T-cell (primary cell): Measurements from ENCODE around the gene CILP2. TPM values are rescaled to one million over a fixed set of nuclear protein-coding genes. Genes with fewer than 3 reads are reported as not detected.

ENCODE experiments used
- ATAC-seq, 4 experiments: fragments of 200-7000 bp in 3 of 4; fragments of 150-1000 bp in 1 of 4; cut with Tn5 transposase; replicated peaks in 1 of 4; 1 replicate in 3 of 4; 2 replicates in 1 of 4; pipeline ENCODE4 v1.10.0; 2021; ENCODE audit warnings: moderate library complexity in 3 of 4, mild to moderate bottlenecking in 2 of 4, moderate number of reproducible peaks in 1 of 4
- CTCF ChIA-PET, 2 donors: fragments of 300-600 bp; sonication (Branson Sonifier 250); formaldehyde crosslinking; loops; one replicate each; lab custom pipeline; 2022; ENCODE audit warnings: antibody characterized with exemption in 2 of 2; lab: Charles Lee
- POLR2A ChIA-PET, 2 donors: fragments of 300-600 bp; sonication (Branson Sonifier 250); formaldehyde crosslinking; loops; one replicate each; lab custom pipeline; 2022; ENCODE audit warnings: antibody characterized with exemption in 2 of 2; lab: Charles Lee
- DNase-seq, 35 experiments: peaks; one replicate each; pipeline versions ENCODE4 v3.0.0 to v3.0.0-alpha.2; 2013 to 2023
- H3K27ac ChIP-seq: one replicate; pipeline ENCODE4 v1.5.1; 2013; ENCODE audit warnings: low read length
- H3K27me3 ChIP-seq, 2 experiments: replicated peaks in 1 of 2; 1 replicate in 1 of 2; 2 replicates in 1 of 2; pipeline versions ENCODE4 v1.6.1 to v1.7.0; 2013; ENCODE audit warnings: low read length in 1 of 2, mixed read lengths in 1 of 2; ENCODE audit not compliant: control insufficient read depth in 2 of 2, insufficient read depth in 2 of 2; ENCODE audit errors: extremely low read depth in 1 of 2
- H3K36me3 ChIP-seq, 2 donors: 1 replicate in 1 of 2; 2 replicates in 1 of 2; pipeline versions ENCODE4 v1.6.1 to v1.7.0; 2013; ENCODE audit warnings: low read length in 1 of 2; ENCODE audit not compliant: control insufficient read depth in 2 of 2, insufficient read depth in 1 of 2; ENCODE audit errors: extremely low read depth in 1 of 2
- H3K4me1 ChIP-seq, 2 experiments: 1 replicate in 1 of 2; 2 replicates in 1 of 2; pipeline versions ENCODE4 v1.6.1 to v1.7.0; 2013; ENCODE audit warnings: low read length in 2 of 2, mixed read lengths in 1 of 2; ENCODE audit not compliant: insufficient read depth in 2 of 2, control insufficient read depth in 1 of 2; ENCODE audit errors: extremely low read depth in 1 of 2
- H3K4me3 ChIP-seq, 2 donors: 1 replicate in 1 of 2; 2 replicates in 1 of 2; pipeline versions ENCODE4 v1.5.1 to v1.7.0; 2013; ENCODE audit warnings: mild to moderate bottlenecking in 2 of 2, low read length in 1 of 2, moderate library complexity in 1 of 2; ENCODE audit not compliant: control insufficient read depth in 1 of 2; ENCODE audit errors: extremely low read depth in 1 of 2
- H3K9me3 ChIP-seq: 2 replicates; pipeline ENCODE4 v1.7.0; 2013
- H3K27ac Mint-ChIP-seq, 2 donors: one replicate each; pipeline ENCODE4 v1.8.0; 2020 to 2021; ENCODE audit warnings: mild to moderate bottlenecking in 2 of 2, mixed read lengths in 2 of 2
- H3K27me3 Mint-ChIP-seq, 2 donors: one replicate each; pipeline ENCODE4 v1.8.0; 2021 to 2022; ENCODE audit warnings: mixed read lengths in 2 of 2
- H3K36me3 Mint-ChIP-seq: one replicate; pipeline ENCODE4 v1.8.0; 2021; ENCODE audit warnings: mixed read lengths
- H3K4me1 Mint-ChIP-seq, 3 donors: one replicate each; pipeline ENCODE4 v1.8.0; 2020 to 2022; ENCODE audit warnings: mixed read lengths in 3 of 3, mild to moderate bottlenecking in 1 of 3
- H3K4me3 Mint-ChIP-seq, 3 donors: one replicate each; pipeline ENCODE4 v1.8.0; 2020 to 2022; ENCODE audit warnings: mild to moderate bottlenecking in 3 of 3, mixed read lengths in 3 of 3, moderate library complexity in 3 of 3
- H3K9me3 Mint-ChIP-seq, 3 donors: one replicate each; pipeline ENCODE4 v1.8.0; 2020 to 2022; ENCODE audit warnings: mixed read lengths in 3 of 3
- WGBS: methylation state at CpG from one replicate; pipeline ENCODE4 v1.1.5; 2013; ENCODE audit warnings: missing lambda C conversion rate; ENCODE audit not compliant: insufficient coverage; 5-methylcytosine and 5-hydroxymethylcytosine counted together
- total RNA-seq, 35 experiments: library from RNA in 6 of 35; stranded (reverse) in 6 of 35; fragments of 120-200 nt in 1 of 35; gene quantifications; one replicate each; pipeline versions ENCODE4 v1.2.1 to v1.2.4 and lab custom pipeline; 2013 to 2026

The CILP2 gene
- total RNA-seq, 5 donors from 2014 or later (not counting 1 experiment from before 2014, with no cell fraction given) = 0.23 to 1.3 (median 0.41) TPM

DNA sequence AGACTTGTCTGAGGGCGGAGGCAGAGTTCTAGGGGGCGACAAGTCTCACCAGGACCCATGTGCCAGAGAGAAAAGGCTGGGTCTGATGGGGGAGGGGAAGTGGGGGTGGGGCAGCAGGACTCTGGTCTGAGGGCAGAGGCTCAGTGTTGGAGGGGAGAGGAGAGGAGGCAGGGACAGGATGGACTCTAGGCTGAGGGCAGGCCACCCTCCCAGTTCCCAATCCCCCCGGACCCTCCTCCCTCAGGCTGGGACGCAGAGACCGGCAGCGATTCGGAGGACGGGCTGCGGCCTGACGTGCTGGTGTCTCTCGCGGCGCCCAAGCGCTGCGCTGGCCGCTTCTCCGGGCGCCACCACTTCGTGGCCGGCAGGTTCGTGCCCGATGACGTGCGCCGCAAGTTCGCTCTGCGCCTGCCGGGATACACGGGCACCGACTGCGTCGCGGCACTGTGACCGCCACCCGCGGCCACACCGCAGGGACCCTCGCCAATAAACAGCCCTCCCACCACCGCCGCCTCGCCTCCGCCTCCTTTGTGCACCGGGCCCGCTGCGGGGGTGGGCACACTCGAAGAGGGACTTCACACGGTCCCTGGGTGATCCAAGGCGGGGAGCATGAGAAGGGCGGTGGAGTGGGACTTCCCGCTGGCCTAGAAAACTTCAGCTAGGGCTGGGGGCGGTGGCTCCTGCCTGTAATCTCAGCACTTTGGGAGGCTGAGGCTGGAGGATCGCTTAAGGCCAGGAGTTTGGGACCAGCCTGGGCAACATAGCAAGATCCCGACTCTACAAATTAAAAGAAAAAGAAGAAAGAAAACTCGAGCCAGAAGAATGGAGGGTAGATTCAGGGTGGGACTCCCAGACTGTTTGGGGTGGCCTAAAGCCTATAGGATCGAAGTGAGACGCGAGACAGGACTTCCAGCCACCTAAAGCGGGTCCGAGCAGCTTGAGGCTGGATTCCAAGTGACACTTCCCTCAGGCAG is 703 bp upstream of the CILP2 start:
- ATAC-seq (peak in 1 of 4 experiments; percentile 25), DNase-seq (peak in 3 of 35 experiments; percentile 29 to 62 (median 42))

DNA sequence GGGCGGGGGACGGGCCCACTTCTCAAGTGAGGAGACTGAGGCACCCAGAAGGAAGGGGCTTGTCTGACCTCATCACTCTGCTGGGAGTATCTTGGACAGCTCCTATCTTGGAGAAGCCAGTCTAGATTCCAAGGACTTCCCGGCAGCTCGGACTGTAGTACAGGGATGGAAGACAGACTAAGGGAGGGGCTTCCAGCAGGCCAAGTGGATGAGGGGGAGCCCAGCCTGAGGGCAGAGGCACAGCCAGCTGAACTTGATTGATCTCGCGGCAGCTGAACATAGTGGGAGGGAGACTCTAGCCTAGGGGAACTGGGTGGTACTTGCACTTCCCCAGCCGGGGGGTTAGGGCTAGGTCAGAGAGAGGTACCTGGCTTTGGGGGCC is 711 bp downstream of the CILP2 start:
- CTCF ChIA-PET = no interaction called here
- DNase-seq = no peak
- H3K36me3 Mint-ChIP-seq = no peaks in the 10 kb centered on the region
- ATAC-seq = no peak
- H3K27ac Mint-ChIP-seq = peak overlapping the region; percentile 44 to 68
- 49% methylated on average over 5 of the region's 7 CpGs for WGBS
- no peaks in the 10 kb centered on the region for H3K9me3 Mint-ChIP-seq
- peak overlapping the region; percentile 39 to 84 (median 56) for H3K4me3 Mint-ChIP-seq
- Histone ChIP-seq H3K9me3 (no peaks in the 10 kb centered on the region), H3K27me3 (peaks cover 0 to 48% of the 10 kb centered on the region in 2 experiments), H3K4me3 (peak overlapping the region; percentile 0 to 10), H3K36me3 (no peaks in the 10 kb centered on the region), H3K27ac (no peak overlapping the region), H3K4me1 (peaks cover 4 to 56% of the 10 kb centered on the region in 2 experiments)
- peaks cover 24 to 50% (median 34%) of the 10 kb centered on the region in 3 donors for H3K4me1 Mint-ChIP-seq
- peaks cover 0 to 14% of the 10 kb centered on the region in 2 donors for H3K27me3 Mint-ChIP-seq
- POLR2A ChIA-PET = no interaction called here

More for the DNA sequence above, 703 bp upstream of the CILP2 start:
- Histone ChIP-seq H3K4me3 (no peak overlapping the region), H3K27me3 (peaks cover 0 to 35% of the 10 kb centered on the region in 2 experiments), H3K36me3 (no peaks in the 10 kb centered on the region), H3K27ac (no peak overlapping the region), H3K4me1 (peaks cover 4 to 57% of the 10 kb centered on the region in 2 experiments), H3K9me3 (no peaks in the 10 kb centered on the region)
- peaks cover 0 to 12% of the 10 kb centered on the region in 2 donors for H3K27me3 Mint-ChIP-seq
- peak overlapping the region; percentile 66 to 80 for H3K27ac Mint-ChIP-seq
- peaks cover 27 to 56% (median 34%) of the 10 kb centered on the region in 3 donors for H3K4me1 Mint-ChIP-seq
- 42% methylated on average over 53 of the region's 59 CpGs for WGBS
- H3K9me3 Mint-ChIP-seq = no peaks in the 10 kb centered on the region
- H3K4me3 Mint-ChIP-seq = peak overlapping the region; percentile 57 to 84 (median 70)
- ChIA-PET POLR2A (no interaction called here), CTCF (no interaction called here)
- no peaks in the 10 kb centered on the region for H3K36me3 Mint-ChIP-seq

DNA sequence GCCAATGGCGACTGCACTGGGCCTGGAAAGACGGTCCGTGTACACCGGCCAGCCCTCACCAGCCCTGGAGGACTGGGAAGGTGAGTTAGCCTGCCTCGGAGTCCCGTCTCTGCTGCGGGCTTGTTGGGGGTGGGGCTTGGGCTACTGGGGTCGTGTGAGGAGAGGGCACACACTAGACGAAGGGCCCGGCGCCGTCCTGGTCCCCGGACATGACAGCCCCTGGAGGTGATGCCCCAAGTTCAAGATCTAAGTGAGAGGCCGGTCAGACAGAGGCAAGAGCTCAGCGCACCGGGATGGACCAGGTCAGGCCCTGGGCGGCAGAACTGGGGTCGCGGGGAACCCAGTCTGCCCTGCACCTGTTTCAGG is 1.6 kb downstream of the CILP2 start:
- WGBS = 63% methylated on average over 16 of the region's 19 CpGs
- H3K4me3 ChIP-seq = no peak overlapping the region
- CTCF ChIA-PET = no interaction called here
- no peak overlapping the region for H3K27ac Mint-ChIP-seq
- H3K4me1 ChIP-seq = peaks cover 4 to 56% of the 10 kb centered on the region in 2 experiments
- H3K27ac ChIP-seq = no peak overlapping the region
- H3K36me3 Mint-ChIP-seq = no peaks in the 10 kb centered on the region
- DNase-seq (no peak), ATAC-seq (no peak)
- H3K9me3 ChIP-seq = no peaks in the 10 kb centered on the region
- peaks cover 0 to 14% of the 10 kb centered on the region in 2 donors for H3K27me3 Mint-ChIP-seq
- peaks cover 0 to 50% of the 10 kb centered on the region in 2 experiments for H3K27me3 ChIP-seq
- H3K4me1 Mint-ChIP-seq = peaks cover 24 to 43% (median 31%) of the 10 kb centered on the region in 3 donors
- peak overlapping the region in 2 of 3 donors; percentile 24 to 84 for H3K4me3 Mint-ChIP-seq
- H3K9me3 Mint-ChIP-seq = no peaks in the 10 kb centered on the region
- no peaks in the 10 kb centered on the region for H3K36me3 ChIP-seq
- POLR2A ChIA-PET = no interaction called here

DNA sequence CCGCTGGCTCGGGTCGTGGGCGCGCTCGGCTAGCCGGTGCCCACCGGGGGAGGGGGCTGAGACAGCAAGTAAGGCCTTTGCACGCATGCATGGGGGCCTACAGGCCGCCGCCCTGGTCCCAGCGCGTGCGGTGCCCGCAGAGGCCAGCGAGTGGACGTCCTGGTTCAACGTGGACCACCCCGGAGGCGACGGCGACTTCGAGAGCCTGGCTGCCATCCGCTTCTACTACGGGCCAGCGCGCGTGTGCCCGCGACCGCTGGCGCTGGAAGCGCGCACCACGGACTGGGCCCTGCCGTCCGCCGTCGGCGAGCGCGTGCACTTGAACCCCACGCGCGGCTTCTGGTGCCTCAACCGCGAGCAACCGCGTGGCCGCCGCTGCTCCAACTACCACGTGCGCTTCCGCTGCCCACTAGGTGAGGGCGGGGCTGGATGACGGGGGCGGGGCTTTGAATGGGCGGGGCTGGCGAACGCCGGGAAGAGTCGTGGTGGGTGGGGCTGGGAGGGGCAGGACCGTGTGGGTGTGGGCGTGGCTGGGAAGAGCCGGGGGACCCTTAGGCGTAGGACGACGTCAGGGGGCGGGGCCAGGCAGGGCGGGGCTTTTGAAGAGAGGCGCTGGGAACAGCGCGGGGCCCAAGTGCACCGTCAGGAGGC is 2.1 kb downstream of the CILP2 start:
- H3K27ac ChIP-seq = no peak overlapping the region
- no peaks in the 10 kb centered on the region for H3K9me3 ChIP-seq
- POLR2A ChIA-PET = no interaction called here
- H3K4me1 ChIP-seq = peaks cover 4 to 56% of the 10 kb centered on the region in 2 experiments
- Mint-ChIP-seq H3K36me3 (no peaks in the 10 kb centered on the region), H3K9me3 (no peaks in the 10 kb centered on the region), H3K27me3 (peaks cover 0 to 14% of the 10 kb centered on the region in 2 donors), H3K4me1 (peaks cover 24 to 43% (median 31%) of the 10 kb centered on the region in 3 donors), H3K4me3 (peak overlapping the region; percentile 62 to 84 (median 71)), H3K27ac (no peak overlapping the region)
- H3K27me3 ChIP-seq = peaks cover 0 to 50% of the 10 kb centered on the region in 2 experiments
- peak overlapping the region; percentile 42 to 53 for H3K4me3 ChIP-seq
- no peaks in the 10 kb centered on the region for H3K36me3 ChIP-seq
- ATAC-seq = peak; percentile 18 to 43 (median 34)
- peak in 33 of 35 experiments; percentile 25 to 76 (median 47) for DNase-seq
- CTCF ChIA-PET = interaction anchor here in 1 of 2 donors (0.7 kb wide), 1 partner anchor 14 kb away, joined by 5 read pairs; no protein-coding TSS in a partner anchor
- WGBS = 28% methylated on average over 69 of the region's 74 CpGs

DNA sequence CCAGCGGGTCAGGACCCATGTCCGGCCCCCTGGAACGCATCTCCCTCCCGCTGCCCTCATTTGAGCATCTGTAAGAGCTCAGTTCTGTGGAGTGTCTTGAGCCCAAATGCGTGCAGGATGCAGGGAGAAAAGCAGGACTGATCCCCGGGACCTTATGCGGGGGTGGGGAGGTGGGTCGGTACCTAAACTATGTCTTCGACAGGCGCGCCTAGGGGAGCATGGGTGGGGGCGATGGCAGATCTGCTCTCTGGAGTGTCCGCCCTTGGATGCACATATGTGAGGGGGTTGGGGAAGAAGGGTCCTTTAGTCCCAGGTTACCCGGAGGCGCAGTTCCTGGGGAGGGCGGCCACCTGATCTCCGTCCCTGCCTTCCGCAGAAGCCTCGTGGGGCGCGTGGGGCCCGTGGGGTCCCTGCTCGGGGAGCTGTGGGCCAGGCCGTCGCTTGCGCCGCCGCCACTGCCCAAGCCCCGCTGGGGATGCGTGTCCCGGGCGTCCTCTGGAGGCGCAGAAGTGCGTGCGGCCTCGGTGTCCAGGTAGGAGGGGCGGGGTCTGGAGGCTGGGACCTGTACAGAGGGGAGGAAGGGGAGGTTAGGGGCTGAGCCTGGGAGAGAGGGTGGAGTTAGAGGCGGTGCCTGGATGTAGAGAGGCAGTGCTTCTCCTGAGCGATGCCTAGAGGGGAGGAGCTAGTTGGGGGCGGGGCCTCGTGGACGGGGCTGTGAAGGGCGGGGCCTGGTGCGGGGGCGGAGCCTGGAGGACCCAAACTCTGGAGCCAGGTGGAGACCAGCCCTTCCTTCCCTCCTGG is 2.9 kb downstream of the CILP2 start:
- Histone ChIP-seq H3K27ac (no peak overlapping the region), H3K9me3 (no peaks in the 10 kb centered on the region), H3K27me3 (peaks cover 0 to 53% of the 10 kb centered on the region in 2 experiments), H3K4me3 (peak overlapping the region; percentile 42 to 53), H3K36me3 (no peaks in the 10 kb centered on the region), H3K4me1 (peaks cover 4 to 56% of the 10 kb centered on the region in 2 experiments)
- ChIA-PET CTCF (interaction anchor here in 1 of 2 donors (0.6 to 0.7 kb wide), 2 partner anchors 9 to 13 kb away, joined by 5 to 6 read pairs; no protein-coding TSS in a partner anchor), POLR2A (no interaction called here)
- Mint-ChIP-seq H3K4me1 (peaks cover 24 to 43% (median 31%) of the 10 kb centered on the region in 3 donors), H3K27me3 (peaks cover 0 to 14% of the 10 kb centered on the region in 2 donors), H3K36me3 (no peaks in the 10 kb centered on the region), H3K4me3 (peak overlapping the region; percentile 62 to 78 (median 71)), H3K27ac (no peak overlapping the region), H3K9me3 (no peaks in the 10 kb centered on the region)
- 9% methylated on average over 39 of the region's 45 CpGs for WGBS
- peak; percentile 38 to 82 (median 69) for DNase-seq
- ATAC-seq = peak; percentile 75 to 82 (median 78)
